ENCODE measurements around the gene IL19.

The IL19 gene

GRCh38 chr1:206829875-206830274 is 59.3 kb downstream of the IL19 start:
- H3K4me3 ChIP-seq (ENCODE audit: low read depth, low read length), result no peak overlapping the region
- POLR2A ChIA-PET, result interaction anchor here (0.6 kb wide), 1 partner anchor 43 kb away, joined by 3 read pairs; no protein-coding TSS in a partner anchor
- no peaks in the 10 kb centered on the region for H3K9me3 ChIP-seq (ENCODE audit: control insufficient read depth, insufficient read depth, low read depth, low read length)
- no peak overlapping the region for H3K27ac ChIP-seq (ENCODE audit: extremely low read depth, low read depth, low read length)
- CTCF ChIA-PET, result interaction anchor here (0.6 to 0.7 kb wide), 2 partner anchors 96 to 103 kb away, joined by 3 read pairs; no protein-coding TSS in a partner anchor
- H3K4me1 ChIP-seq (ENCODE audit: control insufficient read depth, insufficient read depth, low read length), result peaks cover 3% of the 10 kb centered on the region; the same call in 1 of the 2 replicates
- H3K36me3 ChIP-seq (ENCODE audit: control insufficient read depth in 2 of 2, insufficient read depth in 1 of 2, low read length in 2 of 2), result no peaks in the 10 kb centered on the region
- TF ChIP-seq ZNF580 (tag by site-specific recombination; IDR thresholded peaks at IDR 0.05) (no peak), ZNF626 (tag by site-specific recombination; IDR thresholded peaks at IDR 0.05) (no peak), PATZ1 (tag by site-specific recombination; IDR thresholded peaks at IDR 0.05) (no peak), SP3 (tag by site-specific recombination; IDR thresholded peaks at IDR 0.05) (no peak), ZNF561 (tag by site-specific recombination; IDR thresholded peaks at IDR 0.05; ENCODE audit: borderline replicate concordance) (no peak), ZNF571 (tag by site-specific recombination; IDR thresholded peaks at IDR 0.05) (no peak)

- Histone ChIP-seq H3K4me3 (ENCODE audit: low read depth, low read length) (no peak overlapping the region), H3K4me1 (ENCODE audit: control insufficient read depth, insufficient read depth, low read length) (peaks cover 3% of the 10 kb centered on the region; the same call in 1 of the 2 replicates), H3K9me3 (ENCODE audit: control insufficient read depth, insufficient read depth, low read depth, low read length) (no peaks in the 10 kb centered on the region), H3K27ac (ENCODE audit: extremely low read depth, low read depth, low read length) (no peak overlapping the region), H3K36me3 (ENCODE audit: control insufficient read depth in 2 of 2, insufficient read depth in 1 of 2, low read length in 2 of 2) (no peaks in the 10 kb centered on the region)
- POLR2A ChIA-PET, result no interaction called here
- TF ChIP-seq TCF7L2 (IDR thresholded peaks at IDR 0.05; ENCODE audit: borderline replicate concordance, low read depth, low read length), result no peak
- no peak for TF ChIP-seq ZNF37A (tag by site-specific recombination; IDR thresholded peaks at IDR 0.05)
- no peak for TF ChIP-seq ZNF501 (tag by site-specific recombination; IDR thresholded peaks at IDR 0.05)
- no peak for TF ChIP-seq HOXA7 (CRISPR knock-in tag; IDR thresholded peaks at IDR 0.05; ENCODE audit: borderline replicate concordance)
- no peak for TF ChIP-seq SCRT1 (tag by site-specific recombination; IDR thresholded peaks at IDR 0.05; ENCODE audit: borderline replicate concordance)
- TF ChIP-seq IKZF3 (tag by site-specific recombination; IDR thresholded peaks at IDR 0.05), result no peak
- CTCF ChIA-PET, result interaction anchor here (0.6 to 2.5 kb wide), 5 partner anchors 11 to 92 kb away, joined by 3 to 7 read pairs (median 4); no protein-coding TSS in a partner anchor
Measured at GRCh38 chr1:206831650-206832049, 61.1 kb downstream of the IL19 start.

- Histone ChIP-seq H3K4me3 (ENCODE audit: low read depth, low read length) (no peak overlapping the region), H3K36me3 (ENCODE audit: control insufficient read depth in 2 of 2, insufficient read depth in 1 of 2, low read length in 2 of 2) (no peaks in the 10 kb centered on the region), H3K4me1 (ENCODE audit: control insufficient read depth, insufficient read depth, low read length) (peaks cover 3% of the 10 kb centered on the region; the same call in 1 of the 2 replicates), H3K27ac (ENCODE audit: extremely low read depth, low read depth, low read length) (no peak overlapping the region), H3K9me3 (ENCODE audit: control insufficient read depth, insufficient read depth, low read depth, low read length) (no peaks in the 10 kb centered on the region)
- ChIA-PET CTCF (interaction anchor here (0.6 to 2.5 kb wide), 8 partner anchors 10 to 671 kb away, joined by 3 to 10 read pairs (median 4); no protein-coding TSS in a partner anchor), POLR2A (no interaction called here)
- TF ChIP-seq HIC1 (tag by site-specific recombination; IDR thresholded peaks at IDR 0.05) (no peak), ZNF366 (tag by site-specific recombination; conservative IDR thresholded peaks at IDR 0.05) (no peak), ZBTB21 (tag by site-specific recombination; IDR thresholded peaks at IDR 0.05) (no peak), ZNF548 (tag by site-specific recombination; IDR thresholded peaks at IDR 0.05) (no peak), ZNF404 (tag by site-specific recombination; IDR thresholded peaks at IDR 0.05) (no peak), IKZF3 (tag by site-specific recombination; IDR thresholded peaks at IDR 0.05) (no peak), ZBTB48 (tag by site-specific recombination; IDR thresholded peaks at IDR 0.05) (no peak), TSHZ1 (tag by site-specific recombination; IDR thresholded peaks at IDR 0.05; ENCODE audit: borderline replicate concordance) (no peak), PBX3 (CRISPR knock-in tag; IDR thresholded peaks at IDR 0.05) (no peak)
Measured at GRCh38 chr1:206832352-206832880, 61.8 kb downstream of the IL19 start.
